Astrocyte (in vitro differentiated cells and primary cell): Measurements from ENCODE around the gene GUCY2C. TPM values are rescaled to one million over a fixed set of nuclear protein-coding genes. Genes with fewer than 3 reads are reported as not detected.

Experiments
- DNase-seq: peaks from one replicate; pipeline ENCODE4 v3.0.0-alpha.2; 2010; ENCODE audit warnings: low read depth
- FAIRE-seq: peaks from 2 replicates; lab custom pipeline; 2011; peaks lifted over from hg19 to GRCh38; lab: Jason Lieb, UNC
- H2AFZ ChIP-seq: 2 replicates; pipeline ENCODE4 v1.6.0; 2012; ENCODE audit warnings: low read depth, low read length, inconsistent platforms
- H3K27ac ChIP-seq: 2 replicates; pipeline ENCODE4 v1.5.1; 2011; ENCODE audit warnings: low read depth, low read length, inconsistent platforms
- H3K27me3 ChIP-seq: 2 replicates; pipeline ENCODE4 v1.6.0; 2011; ENCODE audit warnings: low read length, inconsistent platforms; ENCODE audit not compliant: insufficient read depth
- H3K36me3 ChIP-seq: 2 replicates; pipeline ENCODE4 v1.5.1; 2011; ENCODE audit warnings: low read length, inconsistent platforms; ENCODE audit not compliant: insufficient read depth
- H3K4me1 ChIP-seq: 2 replicates; pipeline ENCODE4 v1.5.1; 2011; ENCODE audit warnings: low read length, inconsistent platforms; ENCODE audit not compliant: insufficient read depth
- H3K4me2 ChIP-seq: 2 replicates; pipeline ENCODE4 v1.6.0; 2012; ENCODE audit warnings: low read length, inconsistent platforms
- H3K4me3 ChIP-seq: 2 replicates; pipeline ENCODE4 v1.5.1; 2011; ENCODE audit warnings: low read depth, mild to moderate bottlenecking, low read length, inconsistent platforms; ENCODE audit not compliant: insufficient read depth
- H3K79me2 ChIP-seq: 2 replicates; pipeline ENCODE4 v1.6.0; 2012; ENCODE audit warnings: mild to moderate bottlenecking, low read length, inconsistent platforms; ENCODE audit not compliant: insufficient read depth
- H3K9ac ChIP-seq: 2 replicates; pipeline ENCODE4 v1.6.0; 2012; ENCODE audit warnings: mild to moderate bottlenecking, low read length, inconsistent platforms
- H3K9me3 ChIP-seq: 2 replicates; pipeline ENCODE4 v1.5.1; 2012; ENCODE audit warnings: low read depth, mild to moderate bottlenecking, low read length, inconsistent platforms; ENCODE audit not compliant: insufficient read depth
- H4K20me1 ChIP-seq: 2 replicates; pipeline ENCODE4 v1.6.0; 2012; ENCODE audit warnings: low read length, inconsistent platforms; ENCODE audit not compliant: insufficient read depth
- H3K27ac Mint-ChIP-seq: one replicate; pipeline ENCODE4 v1.8.0; 2021; ENCODE audit warnings: mild to moderate bottlenecking, mixed read lengths; ENCODE audit not compliant: unreplicated experiment
- H3K27me3 Mint-ChIP-seq: one replicate; pipeline ENCODE4 v1.8.0; 2021; ENCODE audit warnings: low read depth, mixed read lengths; ENCODE audit not compliant: unreplicated experiment
- H3K36me3 Mint-ChIP-seq: one replicate; pipeline ENCODE4 v1.8.0; 2021; ENCODE audit warnings: low read depth, mixed read lengths; ENCODE audit not compliant: unreplicated experiment
- H3K4me1 Mint-ChIP-seq: one replicate; pipeline ENCODE4 v1.8.0; 2021; ENCODE audit warnings: low read depth, mixed read lengths; ENCODE audit not compliant: unreplicated experiment
- H3K4me3 Mint-ChIP-seq: one replicate; pipeline ENCODE4 v1.8.0; 2021; ENCODE audit warnings: mild to moderate bottlenecking, moderate library complexity, mixed read lengths; ENCODE audit not compliant: unreplicated experiment
- H3K9me3 Mint-ChIP-seq: one replicate; pipeline ENCODE4 v1.8.0; 2021; ENCODE audit warnings: mild to moderate bottlenecking, mixed read lengths; ENCODE audit not compliant: unreplicated experiment
- EZH2 ChIP-seq: IDR thresholded peaks from 2 replicates; pipeline ENCODE4 v1.6.1; 2012; ENCODE audit warnings: mild to moderate bottlenecking, low read length, inconsistent platforms; ENCODE audit not compliant: insufficient read depth
- total RNA-seq: library from RNA; stranded (reverse); gene quantifications from 2 replicates; pipeline ENCODE4 v1.2.1, GENCODE V29; 2021
- TF ChIP-seq, protein P1 (sequence below): IDR thresholded peaks from 2 replicates; pipeline ENCODE4 v1.5.1; 2011; ENCODE audit warnings: low read depth, mild to moderate bottlenecking, inconsistent platforms, low read length, moderate library complexity; ENCODE audit not compliant: insufficient read depth

GUCY2C gene
- total RNA-seq, 1 donor from 2014 or later, result 0.09 TPM

DNA sequence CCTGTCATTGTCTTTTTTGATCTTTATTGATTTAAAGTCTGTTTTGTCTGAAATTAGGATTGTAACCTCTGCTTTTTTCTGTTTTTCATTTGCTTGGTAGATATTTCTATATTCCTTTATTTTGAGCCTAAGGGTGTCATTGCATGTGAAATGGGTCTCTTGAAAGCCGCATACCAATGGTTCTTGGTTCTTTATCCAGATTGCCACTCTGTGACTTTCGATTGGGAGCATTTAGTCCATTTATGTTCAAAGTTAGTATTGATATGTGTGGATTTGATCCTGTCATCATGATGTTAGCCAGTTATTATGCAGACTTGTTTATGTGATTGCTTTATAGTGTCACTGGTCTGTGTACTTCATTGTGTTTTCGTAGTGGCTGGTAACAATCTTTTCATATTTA lies 98.9 kb downstream of the GUCY2C start:
- Histone ChIP-seq H3K9ac (no peak overlapping the region), H3K9me3 (no peaks in the 10 kb centered on the region), H3K27me3 (no peaks in the 10 kb centered on the region), H3K36me3 (no peaks in the 10 kb centered on the region), H3K27ac (no peak overlapping the region), H2AFZ (no peak overlapping the region), H3K4me2 (no peak overlapping the region), H3K4me1 (no peaks in the 10 kb centered on the region), H3K79me2 (no peaks in the 10 kb centered on the region), H4K20me1 (no peaks in the 10 kb centered on the region), H3K4me3 (no peak overlapping the region)
- Mint-ChIP-seq H3K4me1 (no peaks in the 10 kb centered on the region), H3K4me3 (no peak overlapping the region), H3K27ac (no peak overlapping the region), H3K9me3 (peaks cover 5% of the 10 kb centered on the region), H3K36me3 (no peaks in the 10 kb centered on the region), H3K27me3 (peaks cover 2% of the 10 kb centered on the region)
- no peak for FAIRE-seq
- no peak for DNase-seq
- no peak for TF ChIP-seq EZH2
- TF ChIP-seq, protein P1, sequence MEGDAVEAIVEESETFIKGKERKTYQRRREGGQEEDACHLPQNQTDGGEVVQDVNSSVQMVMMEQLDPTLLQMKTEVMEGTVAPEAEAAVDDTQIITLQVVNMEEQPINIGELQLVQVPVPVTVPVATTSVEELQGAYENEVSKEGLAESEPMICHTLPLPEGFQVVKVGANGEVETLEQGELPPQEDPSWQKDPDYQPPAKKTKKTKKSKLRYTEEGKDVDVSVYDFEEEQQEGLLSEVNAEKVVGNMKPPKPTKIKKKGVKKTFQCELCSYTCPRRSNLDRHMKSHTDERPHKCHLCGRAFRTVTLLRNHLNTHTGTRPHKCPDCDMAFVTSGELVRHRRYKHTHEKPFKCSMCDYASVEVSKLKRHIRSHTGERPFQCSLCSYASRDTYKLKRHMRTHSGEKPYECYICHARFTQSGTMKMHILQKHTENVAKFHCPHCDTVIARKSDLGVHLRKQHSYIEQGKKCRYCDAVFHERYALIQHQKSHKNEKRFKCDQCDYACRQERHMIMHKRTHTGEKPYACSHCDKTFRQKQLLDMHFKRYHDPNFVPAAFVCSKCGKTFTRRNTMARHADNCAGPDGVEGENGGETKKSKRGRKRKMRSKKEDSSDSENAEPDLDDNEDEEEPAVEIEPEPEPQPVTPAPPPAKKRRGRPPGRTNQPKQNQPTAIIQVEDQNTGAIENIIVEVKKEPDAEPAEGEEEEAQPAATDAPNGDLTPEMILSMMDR, result no peak

DNA sequence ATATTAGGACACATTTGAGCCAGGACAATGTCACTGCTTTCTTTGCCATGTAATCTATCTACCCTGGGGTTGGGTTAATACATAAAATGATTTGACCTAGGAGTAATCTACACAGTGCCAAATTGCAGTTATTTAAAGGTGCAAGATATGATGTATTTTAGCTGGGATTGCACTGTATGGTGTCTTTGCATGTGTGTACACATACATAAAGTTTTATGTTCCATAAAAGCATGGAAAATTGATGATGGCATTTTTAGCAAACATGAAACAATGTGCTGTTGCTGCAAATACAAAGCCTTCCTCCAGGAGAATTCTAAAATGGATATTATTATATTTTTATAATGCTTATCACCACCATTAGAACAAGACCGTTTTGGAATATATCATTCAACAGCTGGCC lies 104.7 kb downstream of the GUCY2C start:
- no peaks in the 10 kb centered on the region for H3K79me2 ChIP-seq
- DNase-seq, result no peak
- Mint-ChIP-seq H3K9me3 (peaks cover 5% of the 10 kb centered on the region), H3K36me3 (no peaks in the 10 kb centered on the region), H3K27me3 (peaks cover 8% of the 10 kb centered on the region), H3K4me3 (no peak overlapping the region), H3K4me1 (no peaks in the 10 kb centered on the region), H3K27ac (no peak overlapping the region)
- no peak overlapping the region for H3K4me3 ChIP-seq
- no peak overlapping the region for H3K9ac ChIP-seq
- no peaks in the 10 kb centered on the region for H3K9me3 ChIP-seq
- no peak for FAIRE-seq
- H4K20me1 ChIP-seq, result no peaks in the 10 kb centered on the region
- no peak for TF ChIP-seq EZH2
- TF ChIP-seq, protein P1, result no peak
- H3K36me3 ChIP-seq, result no peaks in the 10 kb centered on the region
- H3K27me3 ChIP-seq, result no peaks in the 10 kb centered on the region
- no peaks in the 10 kb centered on the region for H3K4me1 ChIP-seq
- H3K27ac ChIP-seq, result no peak overlapping the region
- H3K4me2 ChIP-seq, result no peak overlapping the region
- H2AFZ ChIP-seq, result no peak overlapping the region

DNA sequence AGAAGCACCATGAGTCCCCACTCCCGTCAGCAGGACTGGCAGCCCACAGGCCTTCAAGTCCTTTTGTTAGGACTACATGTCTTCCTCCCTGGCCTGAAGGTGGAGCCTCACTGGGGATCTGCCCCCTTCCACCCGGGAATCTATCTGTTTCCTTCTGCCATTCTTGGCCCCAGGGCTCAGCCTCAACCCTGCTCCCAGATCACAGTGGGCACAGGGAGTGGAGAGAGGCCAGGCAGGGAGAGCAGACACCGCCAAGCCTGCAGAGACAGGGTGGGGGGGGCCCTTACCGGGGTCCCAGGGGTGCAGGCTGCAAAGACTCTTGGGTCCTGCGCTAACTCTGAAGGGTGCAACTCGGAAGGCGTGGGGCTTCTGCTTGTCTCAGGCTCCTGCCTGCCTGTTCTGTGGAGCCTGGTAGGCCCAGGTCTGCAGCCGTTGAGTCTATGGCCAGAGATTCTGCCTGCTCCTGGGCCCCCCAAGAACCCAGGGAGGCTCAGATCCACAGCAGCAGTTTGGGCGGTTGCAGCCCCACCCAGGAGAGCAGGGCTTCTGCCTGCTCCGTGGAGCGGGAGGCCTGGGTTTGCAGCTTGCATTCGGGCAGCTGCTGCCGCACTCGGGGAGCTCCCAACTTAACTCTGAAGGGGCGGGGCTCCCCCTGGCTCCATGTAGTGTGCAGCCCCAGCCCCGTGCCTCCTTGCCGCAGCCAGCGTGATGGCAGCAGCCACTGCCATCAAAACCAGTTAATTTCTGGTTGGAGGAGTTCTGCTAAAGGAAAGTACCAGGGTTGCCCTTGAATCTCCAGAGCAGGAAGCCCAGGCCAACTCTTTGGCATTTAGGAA lies 107.0 kb downstream of the GUCY2C start:
- no peak overlapping the region for H3K4me2 ChIP-seq
- Mint-ChIP-seq H3K9me3 (peaks cover 4% of the 10 kb centered on the region), H3K27ac (no peak overlapping the region), H3K4me3 (no peak overlapping the region), H3K36me3 (no peaks in the 10 kb centered on the region), H3K27me3 (peaks cover 8% of the 10 kb centered on the region), H3K4me1 (no peaks in the 10 kb centered on the region)
- no peaks in the 10 kb centered on the region for H3K79me2 ChIP-seq
- no peak overlapping the region for H3K27ac ChIP-seq
- H3K27me3 ChIP-seq, result no peaks in the 10 kb centered on the region
- no peaks in the 10 kb centered on the region for H4K20me1 ChIP-seq
- H3K36me3 ChIP-seq, result no peaks in the 10 kb centered on the region
- no peak overlapping the region for H2AFZ ChIP-seq
- H3K9ac ChIP-seq, result no peak overlapping the region
- DNase-seq (no peak), FAIRE-seq (no peak)
- H3K9me3 ChIP-seq, result no peaks in the 10 kb centered on the region
- no peak overlapping the region for H3K4me3 ChIP-seq
- H3K4me1 ChIP-seq, result no peaks in the 10 kb centered on the region
- TF ChIP-seq EZH2, result no peak
- TF ChIP-seq, protein P1, result no peak
